Kidney (tissue), 14 donors: ENCODE data around the gene PRKCD. TPM values are rescaled to one million over a fixed set of nuclear protein-coding genes. Genes with fewer than 3 reads are reported as not detected.

Experiments
- DNase-seq, 5 donors: peaks; one replicate each; pipeline ENCODE4 v3.0.0-alpha.2; 2013 to 2020
- FAIRE-seq: peaks from 2 replicates; lab custom pipeline; 2012; peaks lifted over from hg19 to GRCh38; lab: Jason Lieb, UNC
- H3K27ac ChIP-seq, 2 donors: one replicate each; pipeline ENCODE4 v1.7.0; 2013; ENCODE audit warnings: low read depth in 2 of 2, low read length in 2 of 2, inconsistent platforms in 1 of 2
- H3K27me3 ChIP-seq: one replicate; pipeline ENCODE4 v1.7.1; 2013; ENCODE audit warnings: low read length, inconsistent platforms; ENCODE audit not compliant: control insufficient read depth, insufficient read depth
- H3K36me3 ChIP-seq, 3 donors: one replicate each; pipeline versions ENCODE4 v1.7.0 to v1.7.1; 2013; ENCODE audit warnings: low read length in 3 of 3, control low read depth in 1 of 3, inconsistent platforms in 1 of 3; ENCODE audit not compliant: insufficient read depth in 3 of 3, control insufficient read depth in 2 of 3
- H3K4me1 ChIP-seq, 3 donors: one replicate each; pipeline versions ENCODE4 v1.7.0 to v1.7.1; 2013; ENCODE audit warnings: low read length in 3 of 3, inconsistent platforms in 1 of 3, low read depth in 1 of 3; ENCODE audit not compliant: control insufficient read depth in 2 of 3, insufficient read depth in 2 of 3
- H3K4me3 ChIP-seq, 3 donors: one replicate each; pipeline versions ENCODE4 v1.7.0 to v1.8.1; 2013; ENCODE audit warnings: low read length in 3 of 3, control low read depth in 1 of 3, inconsistent platforms in 1 of 3
- H3K9ac ChIP-seq, 3 donors: one replicate each; pipeline versions ENCODE4 v1.7.0 to v1.7.1; 2013; ENCODE audit warnings: low read length in 3 of 3, control low read depth in 1 of 3, inconsistent platforms in 1 of 3
- H3K9me3 ChIP-seq, 3 donors: one replicate each; pipeline versions ENCODE4 v1.7.0 to v1.7.1; 2013; ENCODE audit warnings: low read length in 3 of 3, control low read depth in 1 of 3, inconsistent platforms in 1 of 3; ENCODE audit not compliant: control insufficient read depth in 2 of 3, insufficient read depth in 1 of 3
- intact Hi-C: fragments of 100-400 bp; cut with DNase I; formaldehyde crosslinking; loops from one replicate; pipeline ENCODE4 v1.11.1; 2022
- polyA plus RNA-seq: library from polyadenylated mRNA; stranded (reverse); fragments of 350-450 nt; fragmentation: Illumina TruSeq; extraction: RNeasy Lipid Tissue Mini Kit (QIAGEN cat#74804); gene quantifications from one replicate; pipeline ENCODE4 v1.2.3, GENCODE V29; 2014; ENCODE audit warnings: low read depth, low replicate concordance; ENCODE audit not compliant: insufficient read depth
- total RNA-seq: library from RNA; stranded (reverse); fragmentation: NEBNext Ultra II Directional; extraction: Animal tissue kit (Norgen Biotek cat#: 25700); gene quantifications from one replicate; pipeline ENCODE4 v1.2.1, GENCODE V29; 2021
- TF ChIP-seq, protein P1 (sequence below): IDR thresholded peaks from 3 replicates; pipeline ENCODE4 v1.5.1; 2012; ENCODE audit warnings: mild to moderate bottlenecking, moderate library complexity, borderline replicate concordance; ENCODE audit not compliant: insufficient read depth; ENCODE audit errors: extremely low read depth
- donor health status: control.
- donor health status: control.
- donor health status: control.
- donor health status: control.
- donor health status: control.
- donor health status: DM: yes; HTN: yes; CAD: no.
- donor health status: Normal renal cell carcinoma (clear cell type).

PRKCD gene
- total and polyA plus RNA-seq, 2 donors from 2014 or later, result 26.6 to 29.1 TPM

DNA sequence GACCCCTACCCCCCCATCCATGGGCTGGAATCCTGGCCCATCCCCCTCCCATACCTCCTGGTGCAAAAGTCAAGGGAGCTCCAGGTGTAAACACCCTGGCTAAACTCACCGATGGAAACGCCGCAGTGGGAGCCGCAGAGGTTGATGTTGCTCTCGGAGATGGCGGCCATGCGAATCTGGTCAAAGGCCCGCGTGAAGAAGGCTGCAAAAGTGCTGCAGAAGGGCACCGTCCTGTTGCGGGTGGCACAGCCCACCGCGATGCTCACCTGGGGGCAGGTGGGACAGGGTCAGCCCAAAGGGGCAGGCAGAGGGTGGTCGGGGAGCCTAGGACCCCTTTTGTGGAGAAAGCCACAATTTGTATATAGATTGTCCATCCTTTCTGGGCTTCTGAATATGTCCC lies 68.2 kb downstream of the PRKCD start:
- Histone ChIP-seq H3K4me3 (no peak overlapping the region), H3K9me3 (no peaks in the 10 kb centered on the region), H3K27ac (no peak overlapping the region), H3K36me3 (peaks cover 0 to 79% (median 46%) of the 10 kb centered on the region in 3 donors), H3K9ac (no peak overlapping the region), H3K27me3 (no peaks in the 10 kb centered on the region), H3K4me1 (no peaks in the 10 kb centered on the region)
- FAIRE-seq (no peak), DNase-seq (no peak)
- TF ChIP-seq, protein P1, sequence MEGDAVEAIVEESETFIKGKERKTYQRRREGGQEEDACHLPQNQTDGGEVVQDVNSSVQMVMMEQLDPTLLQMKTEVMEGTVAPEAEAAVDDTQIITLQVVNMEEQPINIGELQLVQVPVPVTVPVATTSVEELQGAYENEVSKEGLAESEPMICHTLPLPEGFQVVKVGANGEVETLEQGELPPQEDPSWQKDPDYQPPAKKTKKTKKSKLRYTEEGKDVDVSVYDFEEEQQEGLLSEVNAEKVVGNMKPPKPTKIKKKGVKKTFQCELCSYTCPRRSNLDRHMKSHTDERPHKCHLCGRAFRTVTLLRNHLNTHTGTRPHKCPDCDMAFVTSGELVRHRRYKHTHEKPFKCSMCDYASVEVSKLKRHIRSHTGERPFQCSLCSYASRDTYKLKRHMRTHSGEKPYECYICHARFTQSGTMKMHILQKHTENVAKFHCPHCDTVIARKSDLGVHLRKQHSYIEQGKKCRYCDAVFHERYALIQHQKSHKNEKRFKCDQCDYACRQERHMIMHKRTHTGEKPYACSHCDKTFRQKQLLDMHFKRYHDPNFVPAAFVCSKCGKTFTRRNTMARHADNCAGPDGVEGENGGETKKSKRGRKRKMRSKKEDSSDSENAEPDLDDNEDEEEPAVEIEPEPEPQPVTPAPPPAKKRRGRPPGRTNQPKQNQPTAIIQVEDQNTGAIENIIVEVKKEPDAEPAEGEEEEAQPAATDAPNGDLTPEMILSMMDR, result no peak
- intact Hi-C loops, result no loop called here

DNA sequence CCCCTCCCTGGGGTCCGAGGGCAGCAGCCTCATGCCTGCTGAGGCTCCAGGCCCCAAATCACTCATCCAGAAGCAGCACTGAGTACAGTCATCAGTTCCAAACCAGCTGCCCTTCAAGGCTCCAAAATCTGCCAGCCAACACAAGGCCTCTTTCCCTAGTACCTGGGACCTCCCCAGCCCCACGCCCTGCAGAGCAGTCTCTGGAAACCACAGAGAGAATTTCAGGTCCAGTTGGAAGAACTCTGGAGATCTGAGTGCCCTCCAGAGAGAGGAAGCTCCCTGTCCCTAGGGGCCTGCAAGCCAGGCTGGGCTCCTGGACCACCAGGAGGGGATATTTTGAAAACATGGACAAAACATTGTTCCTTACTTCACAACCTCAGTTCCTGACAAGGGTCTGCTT lies 68.6 kb downstream of the PRKCD start:
- Histone ChIP-seq H3K9me3 (no peaks in the 10 kb centered on the region), H3K27ac (no peak overlapping the region), H3K27me3 (no peaks in the 10 kb centered on the region), H3K36me3 (peaks cover 0 to 80% (median 49%) of the 10 kb centered on the region in 3 donors), H3K4me1 (no peaks in the 10 kb centered on the region), H3K4me3 (no peak overlapping the region), H3K9ac (no peak overlapping the region)
- DNase-seq, result no peak
- intact Hi-C loops, result no loop called here
- FAIRE-seq, result no peak
- TF ChIP-seq, protein P1, result no peak

DNA sequence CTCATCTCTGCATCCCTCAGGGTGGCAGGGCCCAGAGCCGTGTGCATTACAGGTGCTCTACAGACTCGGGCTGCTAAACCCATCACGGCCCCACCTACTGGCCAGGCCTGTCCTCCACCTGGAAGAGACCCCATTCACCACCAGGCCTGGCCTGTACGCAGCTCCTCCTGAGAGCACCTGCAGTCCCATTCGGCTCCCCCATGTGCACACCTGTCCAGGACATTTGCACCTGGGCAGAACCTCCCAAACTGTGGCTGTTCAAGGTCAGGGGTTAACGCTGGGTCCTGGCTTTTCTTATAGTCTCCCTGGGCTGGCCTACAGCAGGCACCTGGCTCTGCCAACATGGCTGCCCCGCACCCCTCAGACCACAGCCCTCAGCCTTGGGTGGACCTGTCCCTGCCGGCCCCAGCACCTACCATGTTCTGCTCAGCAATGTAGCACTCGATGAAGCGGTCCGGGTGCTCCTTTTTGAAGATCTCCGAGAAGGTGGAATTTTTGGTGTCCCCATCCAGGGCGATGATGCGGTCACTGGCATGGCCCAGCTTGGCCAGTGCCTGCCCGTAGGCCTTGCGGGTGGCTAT lies 69.1 kb downstream of the PRKCD start:
- TF ChIP-seq, protein P1, result no peak
- peaks cover 0 to 78% (median 51%) of the 10 kb centered on the region in 3 donors for H3K36me3 ChIP-seq
- FAIRE-seq (no peak), DNase-seq (no peak)
- no peaks in the 10 kb centered on the region for H3K4me1 ChIP-seq
- no peaks in the 10 kb centered on the region for H3K9me3 ChIP-seq
- no peak overlapping the region for H3K9ac ChIP-seq
- no peak overlapping the region for H3K27ac ChIP-seq
- H3K27me3 ChIP-seq, result no peaks in the 10 kb centered on the region
- no peak overlapping the region for H3K4me3 ChIP-seq
- intact Hi-C loops, result no loop called here

DNA sequence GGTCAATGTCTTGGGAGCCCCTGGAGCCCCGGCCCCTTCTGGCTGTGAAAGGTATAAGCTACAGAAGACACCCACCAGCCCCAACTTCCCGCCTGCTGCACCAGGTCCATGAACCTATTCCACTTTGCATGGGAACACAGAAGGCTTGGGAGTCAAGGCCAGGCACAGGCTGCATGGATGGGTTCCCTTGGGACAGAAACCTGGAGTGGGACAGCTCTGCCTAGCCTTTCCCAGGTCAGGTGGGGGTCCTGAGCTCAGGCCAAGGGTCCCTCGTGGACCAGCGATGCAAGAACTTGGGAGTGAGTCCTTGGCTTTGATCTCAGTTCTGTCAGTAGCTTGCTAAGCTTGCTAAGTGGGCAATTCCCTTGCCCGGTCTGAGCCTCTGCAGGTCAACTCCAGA lies 69.8 kb downstream of the PRKCD start:
- Histone ChIP-seq H3K9me3 (no peaks in the 10 kb centered on the region), H3K36me3 (peaks cover 0 to 71% (median 47%) of the 10 kb centered on the region in 3 donors), H3K27me3 (no peaks in the 10 kb centered on the region), H3K27ac (no peak overlapping the region), H3K4me1 (peaks cover 0 to 4% (median 4%) of the 10 kb centered on the region in 3 donors), H3K9ac (no peak overlapping the region), H3K4me3 (no peak overlapping the region)
- peak in 1 of 5 donors; percentile 22 for DNase-seq
- intact Hi-C loops, result no loop called here
- TF ChIP-seq, protein P1, result no peak
- FAIRE-seq, result no peak
